ENCODE results near the gene BAIAP3. TPM values are rescaled to one million over a fixed set of nuclear protein-coding genes. Genes with fewer than 3 reads are reported as not detected.

BAIAP3 gene
- total RNA-seq, 2 experiments from 2014 or later, result 19.6 to 21.5 TPM

DNA sequence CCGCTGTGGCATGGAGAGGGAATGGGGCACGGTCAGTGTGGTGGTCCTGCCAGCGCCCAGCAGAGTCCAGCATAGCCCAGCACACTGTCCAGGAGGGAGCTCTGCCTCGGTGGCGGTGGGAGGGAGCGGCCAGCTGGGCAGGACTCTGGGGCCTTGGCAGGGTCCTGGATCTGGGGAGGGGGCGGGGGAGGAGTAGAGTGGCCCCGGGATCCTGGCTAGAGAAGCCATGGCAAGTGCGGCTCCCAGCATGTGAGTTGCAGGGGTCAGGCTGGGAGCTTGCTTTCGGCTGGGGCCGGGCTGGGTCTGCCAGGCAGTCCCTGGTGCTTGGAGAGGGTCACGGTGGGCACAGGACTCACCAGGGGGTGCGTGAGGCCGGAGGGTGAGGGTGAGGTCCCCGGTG lies 22.1 kb downstream of the BAIAP3 start:
- Mint-ChIP-seq H3K27ac (no peak overlapping the region), H3K9me3 (no peaks in the 10 kb centered on the region), H3K36me3 (ENCODE audit: low read depth) (peaks cover 17% of the 10 kb centered on the region), H3K27me3 (no peaks in the 10 kb centered on the region), H3K4me1 (ENCODE audit: low read depth) (peaks cover 20% of the 10 kb centered on the region), H3K4me3 (no peak overlapping the region)
- intact Hi-C loops (cut with DNase I, micrococcal nuclease), result no loop called here
- Histone ChIP-seq H3K36me3 (ENCODE audit: insufficient read depth, low read length) (peaks cover 2% of the 10 kb centered on the region), H3K9me3 (ENCODE audit: control insufficient read depth in 1 of 2, insufficient read depth in 1 of 2, low read length in 2 of 2) (no peaks in the 10 kb centered on the region), H3K27ac (ENCODE audit: low read depth in 1 of 2, low read length in 2 of 2) (no peak overlapping the region), H3K4me3 (ENCODE audit: low read length) (no peak overlapping the region), H3K4me1 (ENCODE audit: insufficient read depth, low read length) (peaks cover 42% of the 10 kb centered on the region), H3K27me3 (ENCODE audit: control insufficient read depth in 1 of 2, insufficient read depth in 2 of 2, low read length in 2 of 2) (no peaks in the 10 kb centered on the region)
- TF ChIP-seq, protein P1, sequence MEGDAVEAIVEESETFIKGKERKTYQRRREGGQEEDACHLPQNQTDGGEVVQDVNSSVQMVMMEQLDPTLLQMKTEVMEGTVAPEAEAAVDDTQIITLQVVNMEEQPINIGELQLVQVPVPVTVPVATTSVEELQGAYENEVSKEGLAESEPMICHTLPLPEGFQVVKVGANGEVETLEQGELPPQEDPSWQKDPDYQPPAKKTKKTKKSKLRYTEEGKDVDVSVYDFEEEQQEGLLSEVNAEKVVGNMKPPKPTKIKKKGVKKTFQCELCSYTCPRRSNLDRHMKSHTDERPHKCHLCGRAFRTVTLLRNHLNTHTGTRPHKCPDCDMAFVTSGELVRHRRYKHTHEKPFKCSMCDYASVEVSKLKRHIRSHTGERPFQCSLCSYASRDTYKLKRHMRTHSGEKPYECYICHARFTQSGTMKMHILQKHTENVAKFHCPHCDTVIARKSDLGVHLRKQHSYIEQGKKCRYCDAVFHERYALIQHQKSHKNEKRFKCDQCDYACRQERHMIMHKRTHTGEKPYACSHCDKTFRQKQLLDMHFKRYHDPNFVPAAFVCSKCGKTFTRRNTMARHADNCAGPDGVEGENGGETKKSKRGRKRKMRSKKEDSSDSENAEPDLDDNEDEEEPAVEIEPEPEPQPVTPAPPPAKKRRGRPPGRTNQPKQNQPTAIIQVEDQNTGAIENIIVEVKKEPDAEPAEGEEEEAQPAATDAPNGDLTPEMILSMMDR (IDR thresholded peaks at IDR 0.05), result no peak
- CTCF ChIA-PET, result no interaction called here
- DNase-seq (no peak), ATAC-seq (ENCODE audit: poor library complexity) (no peak)
- POLR2A ChIA-PET, result no interaction called here

- peaks cover 8% of the 10 kb centered on the region for H3K36me3 ChIP-seq (ENCODE audit: insufficient read depth, low read length)
- no peak for ATAC-seq (ENCODE audit: poor library complexity)
- POLR2A ChIA-PET, result no interaction called here
- Mint-ChIP-seq H3K4me3 (no peak overlapping the region), H3K4me1 (ENCODE audit: low read depth) (peaks cover 20% of the 10 kb centered on the region), H3K27ac (no peak overlapping the region), H3K27me3 (no peaks in the 10 kb centered on the region), H3K9me3 (no peaks in the 10 kb centered on the region), H3K36me3 (ENCODE audit: low read depth) (peaks cover 17% of the 10 kb centered on the region)
- H3K27me3 ChIP-seq (ENCODE audit: control insufficient read depth in 1 of 2, insufficient read depth in 2 of 2, low read length in 2 of 2), result no peaks in the 10 kb centered on the region
- H3K27ac ChIP-seq (ENCODE audit: low read depth in 1 of 2, low read length in 2 of 2), result no peak overlapping the region
- H3K4me3 ChIP-seq (ENCODE audit: low read length), result no peak overlapping the region
- no peak for DNase-seq
- no peaks in the 10 kb centered on the region for H3K9me3 ChIP-seq (ENCODE audit: control insufficient read depth in 1 of 2, insufficient read depth in 1 of 2, low read length in 2 of 2)
- TF ChIP-seq, protein P1 (IDR thresholded peaks at IDR 0.05), result no peak
- CTCF ChIA-PET, result no interaction called here
- H3K4me1 ChIP-seq (ENCODE audit: insufficient read depth, low read length), result peaks cover 35% of the 10 kb centered on the region
- intact Hi-C loops (cut with DNase I, micrococcal nuclease), result no loop called here
Measured at GRCh38 chr16:1356061-1356900, 22.8 kb downstream of the BAIAP3 start.

DNA sequence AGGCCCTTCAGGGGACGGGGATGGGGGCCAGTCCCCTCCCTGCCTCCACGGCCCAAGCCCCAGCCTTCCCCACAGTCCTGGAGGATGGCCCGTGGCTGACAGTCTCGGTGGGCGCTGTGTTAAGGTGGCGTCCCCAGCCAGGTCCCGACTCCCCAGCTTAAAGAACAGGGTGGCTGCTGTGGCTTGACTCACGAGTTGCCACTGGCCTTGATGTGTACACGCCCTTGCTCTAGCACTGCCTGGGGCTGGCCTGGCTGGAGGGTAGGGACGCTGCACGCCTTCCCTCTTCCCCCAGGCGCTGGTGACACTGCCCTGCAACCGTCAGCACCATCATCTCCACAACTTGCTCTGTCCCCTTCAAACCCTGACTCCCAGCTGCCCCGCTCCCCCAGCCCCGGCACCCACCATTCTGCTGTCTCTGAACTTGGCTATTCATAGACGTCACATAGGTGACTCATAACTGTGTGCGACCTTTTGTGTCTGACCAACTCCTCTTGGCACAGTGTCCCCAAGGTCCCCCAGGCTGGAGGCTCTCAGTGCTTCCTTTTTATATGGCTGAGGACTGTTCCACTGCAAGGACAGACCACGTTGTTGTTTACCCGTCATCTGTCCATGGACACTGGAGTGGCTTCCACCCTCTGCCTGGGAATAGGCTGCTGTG lies 24.6 kb downstream of the BAIAP3 start:
- Mint-ChIP-seq H3K27ac (no peak overlapping the region), H3K4me3 (peak overlapping the region; percentile 25), H3K27me3 (no peaks in the 10 kb centered on the region), H3K4me1 (ENCODE audit: low read depth) (peaks cover 12% of the 10 kb centered on the region), H3K9me3 (no peaks in the 10 kb centered on the region), H3K36me3 (ENCODE audit: low read depth) (peaks cover 17% of the 10 kb centered on the region)
- ChIA-PET POLR2A (no interaction called here), CTCF (no interaction called here)
- TF ChIP-seq, protein P1 (IDR thresholded peaks at IDR 0.05), result no peak
- Histone ChIP-seq H3K27ac (ENCODE audit: low read depth in 1 of 2, low read length in 2 of 2) (no peak overlapping the region), H3K36me3 (ENCODE audit: insufficient read depth, low read length) (peaks cover 24% of the 10 kb centered on the region), H3K27me3 (ENCODE audit: control insufficient read depth in 1 of 2, insufficient read depth in 2 of 2, low read length in 2 of 2) (no peaks in the 10 kb centered on the region), H3K4me1 (ENCODE audit: insufficient read depth, low read length) (peaks cover 21% of the 10 kb centered on the region), H3K9me3 (ENCODE audit: control insufficient read depth in 1 of 2, insufficient read depth in 1 of 2, low read length in 2 of 2) (no peaks in the 10 kb centered on the region), H3K4me3 (ENCODE audit: low read length) (no peak overlapping the region)
- no peak for ATAC-seq (ENCODE audit: poor library complexity)
- DNase-seq, result no peak
- intact Hi-C loops (cut with DNase I, micrococcal nuclease), result no loop called here

All from CD4-positive, alpha-beta T cell (primary cell).